Ovary (tissue), 9 donors: Measurements from ENCODE around the gene GALC. TPM values are rescaled to one million over a fixed set of nuclear protein-coding genes. Genes with fewer than 3 reads are reported as not detected.

Experiments used
- DNase-seq, 5 donors: peaks; one replicate each; pipeline ENCODE4 v3.0.0-alpha.2; 2019 to 2020
- H3K27ac ChIP-seq, 2 donors: fragments of 200-600 bp; one replicate each; pipeline versions ENCODE4 v1.5.1 to v1.8.0; 2019 to 2022
- H3K27me3 ChIP-seq: fragments of 200-600 bp; one replicate; pipeline ENCODE4 v1.8.0; 2022
- H3K36me3 ChIP-seq: fragments of 200-600 bp; sonication (generic); one replicate; pipeline ENCODE4 v1.5.1; 2019
- H3K4me1 ChIP-seq: one replicate; pipeline ENCODE4 v1.8.1; 2013; ENCODE audit warnings: mild to moderate bottlenecking, moderate library complexity; ENCODE audit not compliant: insufficient read depth
- H3K4me3 ChIP-seq: fragments of 200-600 bp; sonication (generic); one replicate; pipeline ENCODE4 v1.5.1; 2017
- H3K9me3 ChIP-seq, 2 donors: fragments of 200-600 bp in 1 of 2; sonication (generic) in 1 of 2; one replicate each; pipeline versions ENCODE4 v1.5.1 to v1.8.1; 2013 to 2019; ENCODE audit warnings: mild to moderate bottlenecking in 1 of 2, moderate library complexity in 1 of 2
- CTCF ChIP-seq, 3 donors: fragments of 450-650 bp in 2 of 3; fragments of 200-600 bp in 1 of 3; IDR thresholded peaks; one replicate each; pipeline versions ENCODE4 v1.5.1 to v1.8.0; 2016 to 2022; ENCODE audit warnings: antibody characterized with exemption in 3 of 3, mild to moderate bottlenecking in 1 of 3
- EP300 ChIP-seq: sonication (generic); formaldehyde crosslinking; IDR thresholded peaks from one replicate; pipeline ENCODE4 v1.6.1; 2017; ENCODE audit warnings: antibody characterized with exemption
- POLR2A ChIP-seq: fragments of 450-650 bp; IDR thresholded peaks from one replicate; pipeline ENCODE4 v1.6.1; 2017; ENCODE audit warnings: antibody characterized with exemption, mild to moderate bottlenecking, moderate library complexity
- WGBS, 3 donors: extraction: QIAGEN DNeasy Blood & Tissue Kit in 1 of 3; methylation state at CpG; one replicate each; pipeline versions ENCODE4 v1.1.5 to v1.1.7; 2013 to 2017; 5-methylcytosine and 5-hydroxymethylcytosine counted together
- intact Hi-C, 4 donors: fragments of 100-400 bp; cut with DNase I; formaldehyde crosslinking; loops; one replicate each; pipeline versions ENCODE4 v1.11.0 to v1.15.1; 2022 to 2023
- polyA plus RNA-seq, 2 donors: library from polyadenylated mRNA; stranded (reverse); fragments of 200-250 nt in 1 of 2; fragments of 350-450 nt in 1 of 2; fragmentation: Illumina TruSeq in 1 of 2; extraction: RNeasy Lipid Tissue Mini Kit (QIAGEN cat#74804) in 1 of 2; gene quantifications; one replicate each; pipeline ENCODE4 v1.2.3, GENCODE V29; 2013 to 2014
- total RNA-seq, 7 donors: library from RNA; depleted of rRNA in 2 of 7; stranded (reverse); fragments of >200 nt in 2 of 7; fragmentation: NEBNext Ultra II Directional in 3 of 7; extraction: Animal tissue kit (Norgen Biotek cat#: 25700) in 3 of 7; gene quantifications; one replicate each; pipeline versions ENCODE4 v1.1.0 to v1.2.4, GENCODE V29; 2016 to 2023
- donor health status: DM: no; HTN: no; CAD: no; lungs with moderate emphysema.
- donor health status: DM: no; HTN: no; CAD: no.
- donor health status: Bipolar disorder and iron deficiency.
- donor health status: DM: yes; HTN: yes; CAD: no.
- donor health status: DM: no; HTN: no; CAD: no.
- donor health status: DM: yes; HTN: yes; CAD: no.

Gene GALC
- total and polyA plus RNA-seq, 9 donors = 12.4 to 63.4 (median 22.7) TPM

DNA sequence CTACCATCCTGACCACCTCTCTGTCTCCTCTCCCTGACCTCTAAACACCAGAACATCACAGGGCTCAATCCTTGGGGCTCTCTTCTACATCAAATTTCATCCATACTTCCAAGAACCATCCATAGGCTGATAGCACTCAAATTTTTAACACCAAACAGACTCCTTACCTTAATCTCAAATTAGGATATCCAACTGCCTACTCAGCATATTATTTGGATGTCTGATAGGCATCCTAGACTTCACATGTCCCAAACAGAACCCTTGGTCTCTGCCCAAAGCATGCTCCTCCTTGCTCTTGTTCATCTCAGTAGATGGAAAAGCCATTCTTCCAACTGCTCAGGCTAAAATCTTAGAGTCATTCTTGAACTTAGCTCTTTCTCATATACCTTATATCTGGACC lies 91.3 kb downstream of the GALC start:
- Histone ChIP-seq H3K36me3 (no peaks in the 10 kb centered on the region), H3K27ac (no peak overlapping the region), H3K9me3 (no peaks in the 10 kb centered on the region), H3K4me1 (no peaks in the 10 kb centered on the region), H3K4me3 (no peak overlapping the region), H3K27me3 (no peaks in the 10 kb centered on the region)
- TF ChIP-seq CTCF (IDR thresholded peaks at IDR 0.05) = no peak
- TF ChIP-seq POLR2A = no peak
- no peak for TF ChIP-seq EP300
- intact Hi-C loops = no loop called here
- DNase-seq = no peak

- no peaks in the 10 kb centered on the region for H3K27me3 ChIP-seq
- H3K36me3 ChIP-seq = no peaks in the 10 kb centered on the region
- H3K4me3 ChIP-seq = no peak overlapping the region
- TF ChIP-seq CTCF (IDR thresholded peaks at IDR 0.05) (no peak), EP300 (no peak), POLR2A (no peak)
- no peaks in the 10 kb centered on the region for H3K4me1 ChIP-seq
- WGBS, 3 donors = 74 to 82% (median 77%) methylated on average over 3 of the region's 3 CpGs
- intact Hi-C loops = no loop called here
- no peak overlapping the region for H3K27ac ChIP-seq
- no peaks in the 10 kb centered on the region for H3K9me3 ChIP-seq
- DNase-seq = no peak
Measured at GRCh38 chr14:87901236-87901635, 91.7 kb downstream of the GALC start.

- Histone ChIP-seq H3K36me3 (no peaks in the 10 kb centered on the region), H3K27me3 (no peaks in the 10 kb centered on the region), H3K27ac (no peak overlapping the region), H3K4me3 (no peak overlapping the region), H3K9me3 (no peaks in the 10 kb centered on the region), H3K4me1 (no peaks in the 10 kb centered on the region)
- TF ChIP-seq POLR2A (no peak), CTCF (IDR thresholded peaks at IDR 0.05) (no peak), EP300 (no peak)
- intact Hi-C loops = no loop called here
- DNase-seq = no peak
Measured at GRCh38 chr14:87899228-87899627, 93.8 kb downstream of the GALC start.

DNA sequence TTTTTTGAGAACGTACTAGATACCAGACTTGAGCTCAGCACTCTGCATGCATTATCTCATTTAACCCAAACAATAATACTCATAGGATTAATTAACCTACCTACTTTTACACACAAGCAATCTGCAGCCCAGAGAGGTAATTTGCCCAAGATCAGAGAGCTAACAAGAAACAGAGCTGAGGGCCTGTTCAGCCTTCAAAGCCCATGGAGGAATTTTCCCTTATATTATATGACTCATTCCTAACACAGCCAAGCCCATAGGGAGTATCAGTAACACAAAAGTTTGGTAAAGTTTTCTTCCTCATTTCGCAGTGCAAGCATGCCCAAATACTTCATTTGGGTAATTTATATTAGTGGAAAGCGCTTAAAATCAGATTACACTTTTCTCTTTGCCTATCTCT lies 94.7 kb downstream of the GALC start:
- TF ChIP-seq POLR2A (no peak), CTCF (IDR thresholded peaks at IDR 0.05) (no peak), EP300 (no peak)
- no peak overlapping the region for H3K4me3 ChIP-seq
- H3K9me3 ChIP-seq = no peaks in the 10 kb centered on the region
- 77 to 88% (median 88%) methylated on average over 3 of the region's 3 CpGs for WGBS, 3 donors
- no peaks in the 10 kb centered on the region for H3K27me3 ChIP-seq
- no peak overlapping the region for H3K27ac ChIP-seq
- no peaks in the 10 kb centered on the region for H3K4me1 ChIP-seq
- no peak for DNase-seq
- intact Hi-C loops = no loop called here
- H3K36me3 ChIP-seq = no peaks in the 10 kb centered on the region
